ENCODE data around the gene UNC5A.

DNA sequence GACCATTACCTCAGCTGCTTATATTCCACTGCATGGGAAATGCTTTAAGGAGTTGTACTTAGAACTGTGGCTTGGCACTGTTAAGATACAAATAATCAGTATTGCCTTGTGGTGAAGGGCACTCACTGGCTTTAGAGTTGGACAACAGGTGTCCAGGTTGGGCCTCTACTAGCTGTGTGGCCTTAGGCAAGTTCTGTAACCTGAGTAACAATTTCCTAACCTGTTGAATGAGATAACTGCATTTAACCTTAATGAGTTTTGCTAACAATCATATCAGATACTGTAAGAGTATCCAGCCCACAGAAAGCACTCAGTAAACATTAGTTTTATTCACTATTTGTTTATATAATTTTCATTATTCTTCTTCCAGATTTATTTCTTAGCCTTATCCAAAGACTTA is 106.0 kb downstream of the UNC5A start:
- TF ChIP-seq EP300 (IDR thresholded peaks at IDR 0.05), result no peak
- TF ChIP-seq POLR2A (IDR thresholded peaks at IDR 0.05), result no peak
